Measurements from ENCODE around the gene C2CD4D.

DNA sequence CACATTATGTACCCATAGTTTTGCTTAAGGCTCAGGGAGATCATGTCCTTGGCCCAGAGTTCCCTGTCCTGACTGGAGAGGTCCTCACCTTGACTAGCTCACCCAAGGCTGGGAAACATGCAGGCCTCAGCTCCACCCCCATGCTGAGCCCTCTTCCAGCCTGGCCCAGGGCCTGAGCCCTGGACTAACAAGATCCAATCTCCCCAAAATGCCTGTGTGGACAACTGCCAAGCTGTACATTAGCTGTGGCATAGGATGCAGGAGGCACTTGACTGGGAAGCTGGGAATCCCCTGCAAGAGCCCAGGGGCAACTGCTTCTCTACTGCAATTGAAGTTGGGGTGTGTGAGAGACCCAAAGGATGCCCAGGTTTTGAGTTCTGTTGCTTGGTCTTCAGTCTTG, 36.5 kb downstream of the C2CD4D start:
- no peak for TF ChIP-seq YY1 (IDR thresholded peaks at IDR 0.05; ENCODE audit: insufficient read depth, insufficient read length)
- no peak for TF ChIP-seq SUZ12 (IDR thresholded peaks at IDR 0.05; ENCODE audit: extremely low read depth, insufficient read depth, insufficient read length)
- TF ChIP-seq ZNF274 (IDR thresholded peaks at IDR 0.05; ENCODE audit: low read depth, low read length) = no peak
